Nucleus accumbens (tissue), 56 donors: ENCODE data around the gene LPP.
"Not testable (repeated sequence)": the region's sequence is repeated elsewhere in the genome, so short reads cannot be mapped to it uniquely, and the experiment has no call there.

Experiments used
- DNase-seq, 56 donors: peaks; one replicate each; lab custom pipeline; 2025; lab: John Stamatoyannopoulos, UW

The LPP gene, protein sequence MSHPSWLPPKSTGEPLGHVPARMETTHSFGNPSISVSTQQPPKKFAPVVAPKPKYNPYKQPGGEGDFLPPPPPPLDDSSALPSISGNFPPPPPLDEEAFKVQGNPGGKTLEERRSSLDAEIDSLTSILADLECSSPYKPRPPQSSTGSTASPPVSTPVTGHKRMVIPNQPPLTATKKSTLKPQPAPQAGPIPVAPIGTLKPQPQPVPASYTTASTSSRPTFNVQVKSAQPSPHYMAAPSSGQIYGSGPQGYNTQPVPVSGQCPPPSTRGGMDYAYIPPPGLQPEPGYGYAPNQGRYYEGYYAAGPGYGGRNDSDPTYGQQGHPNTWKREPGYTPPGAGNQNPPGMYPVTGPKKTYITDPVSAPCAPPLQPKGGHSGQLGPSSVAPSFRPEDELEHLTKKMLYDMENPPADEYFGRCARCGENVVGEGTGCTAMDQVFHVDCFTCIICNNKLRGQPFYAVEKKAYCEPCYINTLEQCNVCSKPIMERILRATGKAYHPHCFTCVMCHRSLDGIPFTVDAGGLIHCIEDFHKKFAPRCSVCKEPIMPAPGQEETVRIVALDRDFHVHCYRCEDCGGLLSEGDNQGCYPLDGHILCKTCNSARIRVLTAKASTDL

DNA sequence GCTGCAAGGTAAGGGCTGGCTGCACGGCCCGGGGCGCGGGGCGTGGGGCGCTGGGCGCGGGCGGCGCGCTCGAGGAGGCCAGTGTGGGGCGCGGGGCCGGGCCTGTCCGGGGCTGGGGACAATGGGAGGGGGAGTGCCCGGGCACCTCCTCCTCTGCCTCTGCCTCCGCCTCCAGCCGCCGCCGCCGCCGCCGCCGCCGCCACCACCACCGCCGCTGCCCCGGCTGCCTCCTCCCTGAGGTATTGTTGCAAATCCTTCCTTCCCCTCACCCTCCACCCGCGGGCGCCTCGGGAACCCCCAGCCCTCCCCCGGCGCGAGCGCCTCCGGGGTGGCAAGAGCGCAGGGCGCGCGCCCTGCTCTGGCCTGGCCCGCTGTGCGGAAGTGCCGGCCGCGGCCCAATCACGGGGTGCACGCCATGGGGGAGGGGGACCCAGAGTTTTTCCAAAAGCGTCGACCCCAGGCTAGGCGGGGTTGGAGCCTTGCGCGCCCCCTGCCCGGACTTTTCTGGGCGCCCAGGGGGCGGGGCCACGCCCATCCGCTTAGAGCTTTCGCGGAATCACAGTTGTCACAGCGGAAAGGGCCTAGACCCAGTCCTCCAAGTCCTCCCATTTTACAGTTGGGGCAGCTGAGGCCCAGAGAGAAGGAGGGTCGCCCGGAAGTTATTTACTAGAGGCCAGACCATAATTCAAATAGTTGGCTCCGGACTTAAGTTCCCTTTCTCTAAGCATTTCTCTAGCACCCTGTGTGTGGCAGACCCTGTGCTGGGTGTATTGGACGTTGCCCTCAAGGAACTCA lies at the start of gene LPP:
Gene LPP (plus strand): TSS at position 144 of the 795 bp plus-strand sequence. CDS start 251,964 bp downstream, outside the sequence.
- peak in 53 of 56 donors; percentile 16 to 84 (median 66) for DNase-seq

DNA sequence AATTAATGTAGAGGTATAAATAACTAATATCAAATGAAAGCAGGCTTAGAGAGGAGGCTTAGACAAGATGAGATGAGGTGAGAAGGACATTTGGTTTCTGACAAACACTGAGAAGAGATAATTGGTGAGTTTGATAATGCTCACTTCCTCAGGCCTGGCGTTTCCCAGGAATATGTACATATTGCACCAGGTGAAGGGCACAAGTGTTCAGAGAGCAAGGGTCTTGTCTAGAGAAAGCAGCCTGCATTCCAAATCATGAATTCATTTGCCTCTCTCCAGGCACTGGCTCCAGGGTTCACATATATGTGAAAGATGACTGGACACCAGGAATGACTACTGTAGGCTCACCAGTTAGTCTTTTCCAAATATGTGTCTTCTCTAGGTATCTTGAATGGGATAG lies 48.0 kb upstream of the LPP start:
- no peak for DNase-seq

DNA sequence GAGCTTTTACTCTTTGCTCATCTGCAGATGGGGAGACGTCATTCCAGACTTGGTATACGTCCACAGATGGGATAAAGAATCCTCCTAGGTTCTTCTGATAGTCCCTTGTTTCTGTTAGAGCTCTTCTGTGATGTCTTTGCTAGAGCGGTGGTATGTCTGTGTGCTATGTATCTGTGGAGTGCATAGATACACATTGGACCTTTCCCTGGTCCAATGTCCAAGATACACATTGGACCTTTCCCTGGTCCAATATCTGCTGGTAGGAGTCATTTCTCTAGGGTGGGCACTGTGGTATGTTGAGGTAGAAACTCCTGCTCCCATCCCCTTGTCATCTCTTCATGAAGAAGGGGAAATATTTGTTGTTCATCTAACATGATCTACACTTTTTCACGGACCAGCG lies 47.5 kb upstream of the LPP start:
- DNase-seq: no peak

DNA sequence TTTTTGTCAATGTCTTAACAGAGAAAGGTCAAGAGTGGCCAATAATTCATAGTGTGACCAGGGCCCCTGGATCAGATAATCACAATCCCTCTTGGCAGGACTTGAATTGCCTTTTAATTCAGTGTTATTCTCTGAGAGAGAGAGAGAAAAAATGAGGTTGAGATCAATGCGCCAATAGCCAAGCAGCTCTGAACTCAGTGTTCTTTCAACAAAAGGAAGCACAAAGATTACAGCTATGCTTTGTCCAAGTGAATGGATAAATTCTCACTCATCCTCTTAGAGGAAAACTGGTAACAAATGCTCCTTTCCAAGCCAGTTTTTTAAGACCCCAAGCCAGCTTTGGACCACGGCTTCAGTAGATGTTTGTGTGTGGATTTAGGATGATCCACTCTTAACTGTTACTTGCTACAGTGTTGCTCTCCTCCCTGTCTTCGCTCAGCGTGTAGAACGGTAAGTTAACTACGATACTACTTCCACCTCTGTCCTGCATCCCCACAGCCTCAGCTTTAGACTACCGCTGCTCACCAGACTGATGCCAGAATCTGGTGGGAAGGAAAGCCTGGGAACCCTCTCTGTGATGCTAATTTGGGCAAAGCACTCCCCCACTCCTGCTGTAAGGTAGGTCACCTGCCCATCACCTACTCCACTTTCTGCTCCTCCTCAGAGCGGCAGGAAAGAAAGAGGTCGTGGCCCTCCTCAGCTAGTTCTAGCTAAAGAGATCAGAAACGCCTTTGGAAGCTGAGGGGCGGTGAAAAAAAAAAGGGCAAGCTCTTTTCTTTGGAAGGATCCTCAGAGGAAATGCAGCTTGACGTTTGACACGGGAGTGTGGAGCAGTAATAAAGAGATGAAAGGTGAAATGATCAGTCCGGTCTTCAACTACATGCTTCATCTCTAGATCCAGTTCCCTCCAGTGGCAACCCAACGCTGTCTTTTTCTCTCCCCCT lies 46.8 kb upstream of the LPP start:
- no peak for DNase-seq

DNA sequence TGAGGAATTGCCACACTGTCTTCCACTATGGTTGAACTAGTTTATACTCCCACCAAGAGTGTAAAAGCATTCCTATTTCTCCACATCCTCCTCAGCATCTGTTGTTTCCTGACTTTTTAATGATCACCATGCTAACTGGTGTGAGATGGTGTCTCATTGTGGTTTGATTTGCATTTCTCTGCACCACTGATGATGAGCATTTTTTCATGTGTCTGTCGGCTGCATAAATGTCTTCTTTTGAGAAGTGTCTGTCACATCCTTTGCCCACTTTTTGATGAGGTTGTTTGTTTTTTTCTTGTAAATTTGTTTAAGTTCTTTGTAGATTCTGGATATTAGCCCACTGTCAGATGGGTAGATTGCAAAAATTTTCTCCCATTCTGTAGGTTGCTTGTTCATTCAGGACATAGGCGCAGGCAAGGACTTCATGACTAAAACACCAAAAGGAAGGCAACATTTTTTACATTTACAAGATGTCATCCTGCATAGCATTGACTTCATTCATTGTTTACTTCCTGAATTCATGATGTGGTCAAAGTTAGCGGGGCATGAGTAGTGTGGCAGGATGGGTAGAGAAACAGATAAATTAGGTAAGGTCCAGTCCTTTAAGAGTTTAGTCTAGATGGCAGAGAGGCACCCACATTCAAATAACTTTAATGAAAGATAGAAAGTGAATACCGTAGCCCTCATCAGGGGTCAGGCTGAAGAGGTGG lies 45.1 kb upstream of the LPP start:
- DNase-seq: no peak

DNA sequence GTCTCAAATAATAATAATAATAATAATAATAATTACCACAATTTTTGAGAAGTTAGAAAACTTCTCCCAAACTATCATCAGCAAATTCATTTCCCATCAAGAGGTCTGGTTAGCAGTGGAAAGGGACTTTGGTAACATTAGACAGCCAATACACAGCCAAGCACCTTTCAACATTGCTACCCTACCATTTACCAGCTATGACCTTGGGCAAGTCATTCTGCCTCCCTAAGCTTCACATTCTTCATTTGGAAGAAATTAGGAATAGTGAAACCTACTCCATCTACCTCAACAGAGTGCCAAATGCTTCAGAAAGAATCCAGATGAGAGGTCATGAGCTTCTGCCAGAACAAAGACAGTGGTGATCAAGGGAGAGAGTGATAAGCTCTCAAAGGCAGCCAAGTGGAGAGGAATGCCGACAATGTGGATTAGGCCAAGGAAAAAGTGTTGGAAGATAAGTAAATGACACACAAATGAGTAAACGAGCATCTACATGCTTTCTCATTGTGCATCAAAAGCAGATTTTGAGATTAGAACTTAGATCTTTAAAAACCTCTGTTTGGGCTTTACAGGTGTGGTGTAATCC lies 42.9 kb upstream of the LPP start:
- no peak for DNase-seq

DNA sequence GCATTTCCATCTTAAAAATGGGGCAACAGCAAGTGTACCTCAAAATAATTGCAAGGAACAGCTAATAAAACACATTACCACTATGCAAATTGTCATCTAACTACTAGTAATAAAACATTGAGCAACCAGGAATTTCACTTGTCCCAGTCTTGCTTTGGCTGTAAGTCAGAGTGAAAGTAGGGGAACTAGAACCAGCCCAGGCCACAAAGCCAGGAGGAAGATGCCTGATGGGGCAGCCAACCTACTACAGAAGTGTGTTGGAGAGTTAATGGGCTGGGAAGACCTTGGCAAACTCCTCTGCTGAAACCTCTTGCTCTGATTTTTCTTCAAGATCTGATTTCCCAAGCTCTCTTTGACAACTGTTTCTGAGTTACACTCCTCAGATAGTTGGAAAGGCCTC lies 40.2 kb upstream of the LPP start:
- DNase-seq: no peak

DNA sequence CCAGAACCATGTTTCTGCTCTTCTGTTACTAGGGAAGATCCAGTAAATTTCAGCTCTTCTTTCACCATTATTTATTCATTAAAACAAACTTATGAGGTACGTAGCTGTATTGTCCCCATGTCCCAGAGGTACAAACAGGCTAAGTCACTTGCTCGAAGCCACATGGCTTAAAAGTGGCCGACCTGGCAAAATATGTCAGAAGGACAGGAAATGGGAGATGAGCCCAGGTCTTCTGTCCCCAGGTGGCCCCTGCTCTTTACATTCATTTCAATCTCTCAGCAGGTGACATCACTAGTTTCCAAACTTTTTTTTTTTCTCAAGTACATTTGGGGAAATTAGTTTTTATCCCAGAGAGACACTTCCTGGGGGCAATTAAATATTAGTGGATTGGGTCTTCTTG lies 34.1 kb upstream of the LPP start:
- DNase-seq: no peak

DNA sequence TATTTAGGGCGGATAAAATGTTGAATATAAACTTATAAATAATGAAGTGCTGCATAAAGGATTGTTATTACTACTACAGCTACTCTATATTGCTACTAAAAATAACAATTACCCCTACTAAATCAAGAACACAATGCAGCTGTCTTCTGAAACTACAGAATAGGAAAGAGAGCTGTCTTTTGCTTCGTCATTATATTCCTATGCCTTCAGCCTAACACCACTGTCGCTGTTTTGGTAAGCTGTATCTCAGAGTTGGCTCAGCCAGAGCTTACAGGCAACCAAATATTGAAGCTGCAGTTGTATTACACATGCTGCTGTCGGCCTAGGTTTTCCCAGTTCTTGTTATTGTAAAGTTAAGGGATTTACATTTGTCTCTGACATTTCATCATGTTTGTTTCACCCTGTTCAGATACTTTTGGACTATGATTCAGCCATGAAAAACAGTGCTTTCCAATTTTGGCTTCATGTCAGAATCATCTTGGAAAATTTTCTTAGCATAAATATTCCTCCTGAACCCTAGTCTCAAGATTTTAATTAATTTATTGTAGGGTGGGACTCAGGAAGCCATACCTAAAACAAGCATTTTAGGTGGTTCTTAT lies 31.3 kb upstream of the LPP start:
- DNase-seq: no peak

DNA sequence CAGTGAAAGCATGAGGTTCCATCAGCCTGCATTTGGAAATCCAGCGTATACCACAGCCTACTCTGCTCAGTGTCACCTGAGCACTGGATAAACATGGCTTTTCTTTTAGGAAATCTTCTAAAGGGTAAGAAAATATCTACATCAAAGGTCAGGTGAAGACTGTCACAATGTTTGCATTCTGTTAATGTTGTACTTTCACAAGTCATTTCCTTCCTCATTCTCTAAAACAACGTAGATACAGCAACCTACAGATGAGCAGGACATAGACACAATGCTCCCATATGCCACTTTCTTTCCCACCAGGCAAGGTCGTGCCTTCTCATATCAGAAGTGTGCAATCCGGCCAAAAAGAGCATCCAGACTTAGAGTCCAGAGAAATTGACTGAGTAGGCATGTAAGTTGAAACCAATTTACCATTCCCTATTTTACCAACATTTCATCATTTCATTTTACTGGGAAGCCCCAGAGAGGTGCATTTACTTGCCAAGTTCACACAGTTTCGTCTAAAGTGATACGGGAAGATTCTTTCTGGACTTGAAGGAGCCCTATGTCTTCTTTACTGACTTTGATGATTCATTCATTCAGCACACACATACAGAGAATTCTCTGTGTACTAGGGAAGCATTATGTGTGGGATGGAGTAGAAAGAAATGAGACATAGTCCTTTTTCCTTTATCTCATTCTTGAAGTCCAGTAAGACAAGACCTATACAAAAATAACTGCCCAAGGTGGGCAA lies 30.6 kb upstream of the LPP start:
- DNase-seq: no peak

DNA sequence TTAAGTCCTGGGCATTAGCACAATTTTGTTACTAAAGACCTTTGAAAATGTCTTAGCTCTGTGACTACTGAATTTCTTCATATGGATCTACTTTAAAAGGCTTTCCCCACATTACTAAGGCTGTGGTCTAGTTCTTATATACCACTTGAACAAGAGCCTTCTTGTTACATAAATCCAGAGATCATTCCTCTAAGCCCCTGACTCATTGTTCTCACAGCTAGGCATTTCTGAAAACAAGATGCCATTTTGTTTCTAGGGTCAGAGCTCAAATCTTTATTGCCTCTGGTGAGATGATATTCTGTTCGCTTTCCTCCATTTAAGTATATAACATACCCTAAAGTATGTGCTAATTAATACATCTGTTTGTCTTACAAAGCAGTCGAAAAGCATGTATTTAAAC lies 29.8 kb upstream of the LPP start:
- DNase-seq: no peak

DNA sequence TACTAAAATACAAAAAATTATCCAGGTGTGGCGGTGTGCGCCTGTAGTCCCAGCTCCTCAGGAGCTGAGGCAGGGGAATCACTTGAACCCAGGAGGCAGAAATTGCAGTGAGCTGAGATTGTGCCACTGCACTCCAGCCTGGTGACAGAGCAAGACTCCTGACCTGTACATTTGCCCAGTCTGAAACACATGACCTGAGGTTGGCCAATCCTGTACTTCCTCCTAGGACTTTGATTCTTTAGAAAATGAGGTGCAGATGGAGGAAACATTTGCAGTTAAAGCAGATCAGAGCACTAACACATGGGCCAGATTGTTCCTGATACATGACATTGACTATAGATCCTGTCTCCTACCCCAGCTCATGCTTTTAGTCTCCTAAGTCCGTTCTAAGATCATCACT lies 28.9 kb upstream of the LPP start:
- no peak for DNase-seq

DNA sequence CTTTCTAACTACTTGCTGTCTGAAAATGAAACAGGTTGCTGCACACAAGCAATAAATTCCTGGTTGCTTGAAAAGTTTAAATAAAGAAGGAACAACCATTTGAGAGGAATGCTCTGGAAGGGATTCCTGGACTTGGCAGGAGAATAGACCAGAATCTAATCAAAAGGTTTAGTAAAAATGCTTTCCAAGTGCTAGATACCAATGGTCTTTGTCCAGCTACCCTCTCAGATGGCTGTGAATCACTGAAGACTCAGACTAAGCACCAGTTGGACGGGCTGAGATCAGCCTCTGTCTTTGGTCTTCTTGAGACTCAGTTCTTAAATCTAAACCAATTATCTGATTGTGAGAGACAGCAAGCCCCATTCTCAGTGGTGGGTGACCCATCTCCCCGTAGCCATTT lies 27.7 kb upstream of the LPP start:
- DNase-seq: no peak

DNA sequence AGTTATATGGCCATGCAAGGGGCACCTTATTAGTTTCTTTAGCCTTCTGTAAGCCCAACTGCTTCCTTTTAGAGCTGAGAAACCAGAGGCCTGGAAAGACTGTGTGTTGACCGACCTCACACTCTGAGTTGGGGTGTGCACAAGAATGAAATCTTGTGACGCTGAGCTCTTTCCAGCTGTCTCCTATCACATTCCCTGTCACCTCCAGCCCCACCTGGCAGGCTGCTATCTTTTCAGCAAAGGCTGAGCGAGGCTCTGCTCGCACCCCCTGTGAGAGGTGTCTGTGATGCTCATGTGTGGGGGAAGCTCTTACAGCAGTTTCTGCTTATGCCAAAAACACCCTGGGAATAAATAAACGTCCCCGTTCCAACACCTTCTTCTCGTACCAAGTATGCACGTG lies 27.0 kb upstream of the LPP start:
- DNase-seq: no peak

DNA sequence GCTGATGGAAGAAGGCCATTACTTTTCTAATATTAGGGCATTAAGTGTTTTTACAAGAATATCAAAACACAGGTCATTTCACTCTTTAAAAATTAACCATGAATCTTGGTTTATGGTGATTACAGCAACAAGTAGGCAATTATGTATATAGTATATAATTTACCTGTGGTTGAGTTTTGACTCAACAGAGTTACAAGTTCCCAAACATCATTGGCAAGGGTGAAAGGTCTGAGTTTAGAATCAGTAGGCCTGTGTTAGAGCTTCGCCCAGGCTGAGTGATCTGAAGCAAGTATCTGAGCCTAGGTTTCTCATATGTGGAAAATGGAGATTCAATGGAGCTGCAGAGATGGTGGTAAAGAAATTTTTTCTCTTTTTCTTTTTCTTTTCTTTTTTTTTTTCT lies 25.1 kb upstream of the LPP start:
- no peak for DNase-seq

DNA sequence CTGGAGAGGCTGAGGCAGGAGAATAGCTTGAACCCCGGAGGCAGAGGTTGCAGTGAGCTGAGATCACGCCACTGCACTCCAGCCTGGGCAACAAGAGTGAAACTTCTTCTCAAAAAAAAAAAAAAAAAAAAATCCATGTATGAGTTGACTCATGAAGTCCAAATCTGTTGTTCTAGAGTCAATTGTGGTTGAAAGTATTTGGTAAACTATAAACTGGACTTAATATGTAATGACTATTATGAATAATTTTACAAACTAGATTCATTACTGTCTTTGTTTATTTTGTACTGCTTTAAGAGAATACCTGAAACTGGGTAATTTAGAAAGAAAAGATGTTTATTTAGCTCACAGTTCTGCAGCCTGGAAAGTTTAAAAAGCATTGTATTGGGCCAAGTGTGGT lies 22.9 kb upstream of the LPP start:
- DNase-seq: not testable (repeated sequence)

DNA sequence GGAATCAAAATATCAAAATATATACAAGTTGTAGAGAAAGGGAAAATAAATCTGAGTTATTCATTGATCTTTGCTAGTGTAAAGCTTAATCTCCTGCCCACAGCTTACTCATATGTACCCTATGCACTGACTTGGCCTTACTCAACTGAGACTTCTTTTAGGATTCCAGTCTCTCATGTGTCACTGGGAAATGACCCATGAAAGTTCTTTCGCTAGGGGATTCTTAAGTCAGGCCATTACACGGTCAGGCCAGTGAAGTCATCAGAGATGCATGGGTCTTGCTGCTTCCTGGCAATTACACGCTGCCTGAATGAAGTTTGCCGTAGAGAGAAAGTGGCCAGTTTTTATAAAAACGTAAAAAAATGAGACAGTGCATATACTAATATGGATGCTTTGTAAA lies 20.7 kb upstream of the LPP start:
- DNase-seq: no peak

DNA sequence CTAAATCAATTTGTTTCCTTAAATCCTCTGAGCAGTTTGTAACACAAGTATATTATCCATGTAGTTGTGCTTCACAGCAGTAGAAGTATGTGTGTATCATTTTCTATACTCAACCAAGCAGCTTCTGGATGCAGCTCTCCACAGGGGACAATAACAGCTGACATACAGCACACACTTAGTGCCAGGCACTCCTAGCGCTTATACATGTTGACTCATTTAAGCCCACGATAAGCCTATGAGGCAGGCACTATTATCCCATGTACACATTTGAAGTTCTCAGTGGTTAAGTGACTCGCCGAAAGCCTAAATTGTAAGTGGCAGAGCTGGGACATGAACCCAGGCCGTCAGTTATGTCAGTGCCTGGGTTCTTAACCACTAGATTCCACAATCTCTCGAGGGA lies 20.3 kb upstream of the LPP start:
- no peak for DNase-seq
